ENCODE results near the gene CDON.

- no peak for TF ChIP-seq POLR2A (IDR thresholded peaks at IDR 0.05; ENCODE audit: low read depth, low read length)
- TF ChIP-seq CTCF (IDR thresholded peaks at IDR 0.05; ENCODE audit: extremely low read depth in 1 of 2, insufficient read depth in 1 of 2, low read depth in 1 of 2, low read length in 2 of 2), result no peak
Observed at GRCh38 chr11:126011265-126011664, 51.4 kb downstream of the CDON start.
